ENCODE data around the gene DENND5A. TPM values are rescaled to one million over a fixed set of nuclear protein-coding genes. Genes with fewer than 3 reads are reported as not detected.
A peak's percentile ranks its signal among the peaks of the same experiment; 100 is the strongest.
"Not testable (repeated sequence)": the region's sequence is repeated elsewhere in the genome, so short reads cannot be mapped to it uniquely, and the experiment has no call there.

The DENND5A gene
- polyA plus RNA-seq, 3 donors = 24.4 to 291 (median 37.5) TPM

DNA sequence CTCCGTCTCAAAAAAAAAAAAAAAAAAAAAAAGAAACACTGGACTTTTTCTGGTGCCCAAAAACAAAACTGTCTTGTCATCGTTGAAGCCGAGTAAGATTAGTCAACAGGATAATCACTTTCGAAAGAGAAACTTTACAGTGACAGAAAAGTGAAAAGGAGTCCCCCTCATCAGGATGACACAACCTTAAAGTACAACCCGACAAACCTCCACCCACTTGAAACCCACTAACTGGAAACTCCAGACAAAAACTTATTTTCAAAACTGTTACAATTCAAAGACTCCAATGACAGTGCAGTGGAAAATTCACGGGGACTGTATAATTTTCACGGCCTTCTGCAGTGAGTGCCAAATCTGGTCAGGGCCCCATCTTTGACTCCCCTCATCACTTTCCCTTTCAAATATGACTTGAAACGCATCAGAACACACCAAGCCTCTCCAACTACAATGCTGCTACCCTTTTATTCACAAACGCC is 1.3 kb downstream of the DENND5A start:
- peak overlapping the region; percentile 99 for H3K9ac ChIP-seq (ENCODE audit: insufficient read depth, low read length, poor library complexity, severe bottlenecking)
- H3K4me3 ChIP-seq (replicated peaks in 1 of 3; ENCODE audit: low read depth in 2 of 3, low read length in 3 of 3) = peak overlapping the region; percentile 75 to 97 (median 97)
- H3K9me3 Mint-ChIP-seq = no peaks in the 10 kb centered on the region
- intact Hi-C loops (cut with micrococcal nuclease) = loop anchor here (1.0 to 5.0 kb wide), 4 partner anchors 9 to 102 kb away; partner anchors contain the start of gene TMEM41B (in 2 of the 2)
- H3K27ac ChIP-seq (ENCODE audit: low read depth in 1 of 2, low read length in 2 of 2) = peak overlapping the region; percentile 99 to 100
- no peaks in the 10 kb centered on the region for H3K36me3 ChIP-seq (replicated peaks in 1 of 2; ENCODE audit: control insufficient read depth in 1 of 2, insufficient read depth in 2 of 2, low read length in 2 of 2)
- WGBS (ENCODE audit: insufficient coverage) = 0% methylated on average over 5 of the region's 9 CpGs
- H3K4me3 Mint-ChIP-seq = peak overlapping the region; percentile 93 to 99
- peaks cover 18 to 35% of the 10 kb centered on the region in 2 donors for H3K4me1 ChIP-seq (ENCODE audit: control insufficient read depth in 1 of 2, insufficient read depth in 2 of 2, low read length in 2 of 2)
- H3K4me1 Mint-ChIP-seq = peaks cover 36% of the 10 kb centered on the region
- H3K4me2 ChIP-seq (replicated peaks; ENCODE audit: extremely low read depth, low read length, poor library complexity, severe bottlenecking) = peak overlapping the region; percentile 84
- H3K27ac Mint-ChIP-seq = peak overlapping the region; percentile 100
- peaks cover 49% of the 10 kb centered on the region for H3K79me2 ChIP-seq (ENCODE audit: insufficient read depth, low read length)
- H4K20me1 ChIP-seq (ENCODE audit: insufficient read depth, low read length) = peaks cover 48% of the 10 kb centered on the region
- H3K36me3 Mint-ChIP-seq = peaks cover 6 to 7% of the 10 kb centered on the region in 2 donors
- H2AFZ ChIP-seq (ENCODE audit: insufficient read depth, low read depth, low read length, poor library complexity, severe bottlenecking) = no peak overlapping the region
- peaks cover 0 to 15% (median 7%) of the 10 kb centered on the region in 3 donors for H3K27me3 Mint-ChIP-seq (ENCODE audit: low read depth in 3 of 3)
- peak; percentile 85 to 96 (median 92) for DNase-seq
- H3K27me3 ChIP-seq (ENCODE audit: control insufficient read depth in 2 of 2, insufficient read depth in 2 of 2, low read length in 2 of 2) = no peaks in the 10 kb centered on the region
- TF ChIP-seq, protein P1, sequence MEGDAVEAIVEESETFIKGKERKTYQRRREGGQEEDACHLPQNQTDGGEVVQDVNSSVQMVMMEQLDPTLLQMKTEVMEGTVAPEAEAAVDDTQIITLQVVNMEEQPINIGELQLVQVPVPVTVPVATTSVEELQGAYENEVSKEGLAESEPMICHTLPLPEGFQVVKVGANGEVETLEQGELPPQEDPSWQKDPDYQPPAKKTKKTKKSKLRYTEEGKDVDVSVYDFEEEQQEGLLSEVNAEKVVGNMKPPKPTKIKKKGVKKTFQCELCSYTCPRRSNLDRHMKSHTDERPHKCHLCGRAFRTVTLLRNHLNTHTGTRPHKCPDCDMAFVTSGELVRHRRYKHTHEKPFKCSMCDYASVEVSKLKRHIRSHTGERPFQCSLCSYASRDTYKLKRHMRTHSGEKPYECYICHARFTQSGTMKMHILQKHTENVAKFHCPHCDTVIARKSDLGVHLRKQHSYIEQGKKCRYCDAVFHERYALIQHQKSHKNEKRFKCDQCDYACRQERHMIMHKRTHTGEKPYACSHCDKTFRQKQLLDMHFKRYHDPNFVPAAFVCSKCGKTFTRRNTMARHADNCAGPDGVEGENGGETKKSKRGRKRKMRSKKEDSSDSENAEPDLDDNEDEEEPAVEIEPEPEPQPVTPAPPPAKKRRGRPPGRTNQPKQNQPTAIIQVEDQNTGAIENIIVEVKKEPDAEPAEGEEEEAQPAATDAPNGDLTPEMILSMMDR (IDR thresholded peaks at IDR 0.05) = no peak
- no peaks in the 10 kb centered on the region for H3K9me3 ChIP-seq (replicated peaks in 1 of 2; ENCODE audit: control insufficient read depth in 1 of 2, insufficient read depth in 1 of 2, low read length in 2 of 2)

DNA sequence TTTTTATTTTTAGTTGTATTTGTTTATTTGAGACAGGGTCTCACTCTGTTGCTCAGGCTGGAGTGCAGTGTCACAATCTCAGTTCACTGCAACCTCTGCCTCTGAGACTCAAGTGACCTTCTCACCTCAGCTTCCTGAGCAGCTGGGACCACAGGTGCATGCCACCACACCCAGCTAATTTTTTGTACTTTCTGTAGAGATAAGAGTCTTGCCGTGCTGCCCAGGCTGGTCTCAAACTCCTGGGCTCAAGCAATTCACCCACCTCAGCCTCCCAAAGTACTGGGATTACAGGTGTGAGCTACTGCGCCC is 4.4 kb downstream of the DENND5A start:
- intact Hi-C loops (cut with micrococcal nuclease) = loop anchor here (5.0 kb wide), 2 partner anchors 52 to 98 kb away; partner anchors contain the start of gene TMEM41B (in 2 of the 2)
- not testable (repeated sequence) for H3K27ac ChIP-seq (ENCODE audit: low read depth in 1 of 2, low read length in 2 of 2)
- WGBS (ENCODE audit: insufficient coverage) = no CpG with 5 or more reads among the region's 2 CpGs

More for the DNA sequence above, 4.4 kb downstream of the DENND5A start:
- Mint-ChIP-seq H3K4me1 (peaks cover 37% of the 10 kb centered on the region), H3K36me3 (peaks cover 12 to 17% of the 10 kb centered on the region in 2 donors), H3K4me3 (peak overlapping the region in 1 of 2 donors; percentile 25), H3K27ac (peak overlapping the region in 2 of 7 donors; percentile 8 to 60)
- H3K9me3 ChIP-seq (replicated peaks in 1 of 2; ENCODE audit: control insufficient read depth in 1 of 2, insufficient read depth in 1 of 2, low read length in 2 of 2); H3K27me3 ChIP-seq (ENCODE audit: control insufficient read depth in 2 of 2, insufficient read depth in 2 of 2, low read length in 2 of 2); H2AFZ ChIP-seq (ENCODE audit: insufficient read depth, low read depth, low read length, poor library complexity, severe bottlenecking); DNase-seq; H3K4me3 ChIP-seq (replicated peaks in 1 of 3; ENCODE audit: low read depth in 2 of 3, low read length in 3 of 3); H3K36me3 ChIP-seq (replicated peaks in 1 of 2; ENCODE audit: control insufficient read depth in 1 of 2, insufficient read depth in 2 of 2, low read length in 2 of 2); H3K27me3 Mint-ChIP-seq (ENCODE audit: low read depth in 3 of 3); H3K9ac ChIP-seq (ENCODE audit: insufficient read depth, low read length, poor library complexity, severe bottlenecking); H3K4me2 ChIP-seq (replicated peaks; ENCODE audit: extremely low read depth, low read length, poor library complexity, severe bottlenecking); H3K9me3 Mint-ChIP-seq: not testable (repeated sequence)
- Histone ChIP-seq H4K20me1 (ENCODE audit: insufficient read depth, low read length) (peaks cover 79% of the 10 kb centered on the region), H3K79me2 (ENCODE audit: insufficient read depth, low read length) (peaks cover 80% of the 10 kb centered on the region), H3K4me1 (ENCODE audit: control insufficient read depth in 1 of 2, insufficient read depth in 2 of 2, low read length in 2 of 2) (peaks cover 16 to 31% of the 10 kb centered on the region in 2 donors)

Data from CD14-positive monocyte (primary cell).